Heart right ventricle (tissue), 16 donors: ENCODE data around the gene GNLY. TPM values are rescaled to one million over a fixed set of nuclear protein-coding genes. Genes with fewer than 3 reads are reported as not detected.
A peak's percentile ranks its signal among the peaks of the same experiment; 100 is the strongest.

Experiments
- ATAC-seq, 8 donors: fragments of 200-7000 bp; cut with Tn5 transposase; one replicate each; pipeline ENCODE4 v1.9.1; 2020; ENCODE audit warnings: mild to moderate bottlenecking in 8 of 8, moderate library complexity in 8 of 8, moderate number of reproducible peaks in 1 of 8
- DNase-seq, 2 donors: peaks; one replicate each; pipeline ENCODE4 v3.0.0-alpha.2; 2020
- H3K27ac ChIP-seq, 10 donors: fragments of 200-600 bp; sonication (generic) in 2 of 10; one replicate each; pipeline versions ENCODE4 v1.5.0 to v1.8.0; 2020 to 2022; ENCODE audit warnings: mild to moderate bottlenecking in 3 of 10
- H3K27me3 ChIP-seq, 7 donors: fragments of 200-600 bp; one replicate each; pipeline ENCODE4 v1.8.0; 2021 to 2022; ENCODE audit warnings: mild to moderate bottlenecking in 2 of 7
- H3K36me3 ChIP-seq, 9 donors: fragments of 200-600 bp; sonication (generic) in 1 of 9; one replicate each; pipeline versions ENCODE4 v1.5.0 to v1.8.0; 2020 to 2022; ENCODE audit warnings: mild to moderate bottlenecking in 2 of 9
- H3K4me1 ChIP-seq, 9 donors: fragments of 200-600 bp; sonication (generic) in 1 of 9; one replicate each; pipeline versions ENCODE4 v1.5.0 to v1.8.0; 2020 to 2022; ENCODE audit warnings: mild to moderate bottlenecking in 4 of 9
- H3K4me3 ChIP-seq, 10 donors: fragments of 200-600 bp; sonication (generic) in 2 of 10; one replicate each; pipeline versions ENCODE4 v1.5.0 to v1.8.0; 2020 to 2022; ENCODE audit warnings: mild to moderate bottlenecking in 7 of 10, moderate library complexity in 2 of 10
- H3K9me3 ChIP-seq, 11 donors: fragments of 200-600 bp in 10 of 11; sonication (generic) in 2 of 11; one replicate each; pipeline versions ENCODE4 v1.5.0 to v1.8.0; 2013 to 2022; ENCODE audit warnings: mild to moderate bottlenecking in 2 of 11, control low read depth in 1 of 11, moderate library complexity in 1 of 11
- CTCF ChIP-seq, 9 donors: fragments of 200-600 bp; sonication (generic) in 2 of 9; IDR thresholded peaks; one replicate each; pipeline versions ENCODE4 v1.5.0 to v1.8.0; 2021 to 2022; ENCODE audit warnings: antibody characterized with exemption in 9 of 9, mild to moderate bottlenecking in 5 of 9, moderate library complexity in 1 of 9
- WGBS, 2 donors: extraction: QIAGEN DNeasy Blood & Tissue Kit; methylation state at CpG; one replicate each; pipeline ENCODE4 v1.1.7; 2013; ENCODE audit warnings: inconsistent platforms in 1 of 2; 5-methylcytosine and 5-hydroxymethylcytosine counted together
- intact Hi-C, 10 donors: fragments of 100-400 bp; cut with DNase I; formaldehyde crosslinking; loops; one replicate each; pipeline versions ENCODE4 v1.11.1 to v1.14.2; 2022
- polyA plus RNA-seq, 2 donors: library from polyadenylated mRNA; stranded (reverse); fragments of 200-250 nt; gene quantifications; one replicate each; pipeline ENCODE4 v1.2.3, GENCODE V29; 2013
- total RNA-seq, 10 donors: library from RNA; stranded (reverse); fragmentation: NEBNext Ultra II Directional in 3 of 10; extraction: Animal tissue kit (Norgen Biotek cat#: 25700) in 3 of 10; gene quantifications; one replicate each; pipeline versions ENCODE4 v1.2.1 to v1.2.4, GENCODE V29; 2021 to 2023
- donor health status: Arrhythmogenic right ventricular cardiomyopathy.
- donor health status: ischemic (EF 13 %, LVEDD 7.1; RV severe dilation, severe dysfunction).
- donor health status: healthy with polysubstance abuse.
- donor health status: DM: no; HTN: yes; CAD: no.
- donor health status: DM: no; HTN: no; CAD: no.
- donor health status: ischemic (EF 25% LVEDD 6.9; RV normal size, moderate dysfunction).
- donor health status: ischemic (EF 25% LVEDD 5.7; RV mildly dilated, moderate dysfunction).
- donor health status: healthy.
- donor health status: DM: yes; HTN: yes; CAD: no.
- donor health status: Ischemic cardiomyopathy.
- donor health status: ischemic (EF 35%, LVEDD 5.7; RV mildly dilated, moderate dysfunction).
- donor health status: nonischemic (EF 11% LVEDD 7.7; RV severe dilation, severe dysfunction).
- donor health status: DM: yes; HTN: yes; CAD: no.
- donor health status: PGD.
- donor health status: ischemic (EF 29% LVEDD 5.4; RV normal size, mild dysfunction).
- donor health status: nonischemic (EF 23%, LVEDD 6.1; RV moderate dilation, normal function).

GNLY gene
- total and polyA plus RNA-seq, 12 donors, result 0.17 to 43.2 (median 1.2) TPM

GRCh38 chr2:85732467-85733120 lies 38.4 kb downstream of the GNLY start:
- peak overlapping the region in 1 of 10 donors; percentile 51 for H3K27ac ChIP-seq

GRCh38 chr2:85733121-85733960 lies 39.2 kb downstream of the GNLY start:
- intact Hi-C loops, result loop anchor here in 2 of 10 donors (5.0 to 10.0 kb wide), 2 partner anchors 64 to 351 kb away; no protein-coding TSS in a partner anchor

More at GRCh38 chr2:85732467-85733120, 38.4 kb downstream of the GNLY start:
- Histone ChIP-seq H3K27me3 (no peaks in the 10 kb centered on the region), H3K4me1 (peaks cover 0 to 56% (median 36%) of the 10 kb centered on the region in 9 donors), H3K36me3 (no peaks in the 10 kb centered on the region), H3K4me3 (no peak overlapping the region), H3K9me3 (no peaks in the 10 kb centered on the region)
- DNase-seq, result no peak
- ATAC-seq, result no peak
- intact Hi-C loops, result loop anchor here in 2 of 10 donors (5.0 to 10.0 kb wide), 2 partner anchors 65 to 352 kb away; no protein-coding TSS in a partner anchor
- no peak for TF ChIP-seq CTCF (IDR thresholded peaks at IDR 0.05)
- WGBS, 2 donors, result 81 to 92% methylated on average over 2 of the region's 2 CpGs

GRCh38 chr2:85734015-85734414 lies 39.9 kb downstream of the GNLY start:
- intact Hi-C loops, result loop anchor here in 2 of 10 donors (5.0 to 10.0 kb wide), 2 partner anchors 63 to 351 kb away; no protein-coding TSS in a partner anchor
- peak in 3 of 9 donors; percentile 6 to 20 (median 13) for TF ChIP-seq CTCF (IDR thresholded peaks at IDR 0.05)
- peaks cover 6 to 54% (median 24%) of the 10 kb centered on the region in 9 donors for H3K4me1 ChIP-seq
- no peaks in the 10 kb centered on the region for H3K36me3 ChIP-seq
- peak overlapping the region in 6 of 10 donors; percentile 22 to 61 (median 42) for H3K27ac ChIP-seq
- no peaks in the 10 kb centered on the region for H3K9me3 ChIP-seq
- 80 to 85% methylated on average over 4 of the region's 4 CpGs for WGBS, 2 donors
- DNase-seq (peak in 1 of 2 donors; percentile 44), ATAC-seq (peak in 7 of 8 donors; percentile 12 to 65 (median 28))
- H3K4me3 ChIP-seq, result no peak overlapping the region
- no peaks in the 10 kb centered on the region for H3K27me3 ChIP-seq

More at GRCh38 chr2:85733121-85733960, 39.2 kb downstream of the GNLY start:
- no peak for TF ChIP-seq CTCF (IDR thresholded peaks at IDR 0.05)
- H3K36me3 ChIP-seq, result no peaks in the 10 kb centered on the region
- peaks cover 6 to 55% (median 29%) of the 10 kb centered on the region in 9 donors for H3K4me1 ChIP-seq
- no peak for DNase-seq
- no peak overlapping the region for H3K4me3 ChIP-seq
- peak overlapping the region in 6 of 10 donors; percentile 22 to 61 (median 42) for H3K27ac ChIP-seq
- 91 to 95% methylated on average over 18 of the region's 18 CpGs for WGBS, 2 donors
- no peaks in the 10 kb centered on the region for H3K27me3 ChIP-seq
- no peaks in the 10 kb centered on the region for H3K9me3 ChIP-seq
- no peak for ATAC-seq

GRCh38 chr2:85734942-85735608 lies 40.9 kb downstream of the GNLY start:
- ATAC-seq (no peak), DNase-seq (no peak)
- Histone ChIP-seq H3K4me1 (peaks cover 6 to 47% (median 19%) of the 10 kb centered on the region in 9 donors), H3K4me3 (no peak overlapping the region), H3K27me3 (no peaks in the 10 kb centered on the region), H3K27ac (no peak overlapping the region), H3K36me3 (no peaks in the 10 kb centered on the region), H3K9me3 (peaks cover 0 to 3% (median 0%) of the 10 kb centered on the region in 11 donors)
- intact Hi-C loops, result loop anchor here in 2 of 10 donors (5.0 to 10.0 kb wide), 2 partner anchors 62 to 350 kb away; no protein-coding TSS in a partner anchor
- no peak for TF ChIP-seq CTCF (IDR thresholded peaks at IDR 0.05)
- WGBS, 2 donors, result 86 to 88% methylated on average over 5 of the region's 5 CpGs
